Activated CD4-positive, alpha-beta T cell treated with anti-CD3 and anti-CD28 coated beads, Interleukin-2, amount 50 U/mL, for 24 hours (primary cell): ENCODE results near the gene NTNG2.

Experiments used
- DNase-seq, 2 donors: peaks; one replicate each; pipeline ENCODE4 v3.0.0-alpha.2; 2020; ENCODE audit warnings: low read depth in 1 of 2, low spot score in 1 of 2

The NTNG2 gene

GRCh38 chr9:132169672-132170392 is 8.0 kb downstream of the NTNG2 start:
- peak; percentile 33 to 36 for DNase-seq

- DNase-seq = no peak
Observed at GRCh38 chr9:132171702-132172101, 9.8 kb downstream of the NTNG2 start.

- no peak for DNase-seq
Observed at GRCh38 chr9:132172185-132172584, 10.3 kb downstream of the NTNG2 start.

- DNase-seq = no peak
Observed at GRCh38 chr9:132175431-132175830, 13.6 kb downstream of the NTNG2 start.

GRCh38 chr9:132176338-132176737 is 14.5 kb downstream of the NTNG2 start:
- no peak for DNase-seq

- DNase-seq = no peak
Observed at GRCh38 chr9:132181796-132182313, 20.0 kb downstream of the NTNG2 start.

GRCh38 chr9:132182314-132183091 is 20.6 kb downstream of the NTNG2 start:
- no peak for DNase-seq

GRCh38 chr9:132183134-132183533 is 21.3 kb downstream of the NTNG2 start:
- DNase-seq = no peak

GRCh38 chr9:132183715-132184114 is 21.9 kb downstream of the NTNG2 start:
- DNase-seq = no peak

GRCh38 chr9:132184124-132184523 is 22.3 kb downstream of the NTNG2 start:
- no peak for DNase-seq

GRCh38 chr9:132185073-132186009 is 23.5 kb downstream of the NTNG2 start:
- no peak for DNase-seq

- no peak for DNase-seq
Observed at GRCh38 chr9:132187121-132187620, 25.3 kb downstream of the NTNG2 start.

GRCh38 chr9:132190966-132191365 is 29.1 kb downstream of the NTNG2 start:
- DNase-seq = no peak

GRCh38 chr9:132192728-132193127 is 30.9 kb downstream of the NTNG2 start:
- no peak for DNase-seq

GRCh38 chr9:132193227-132194124 is 31.6 kb downstream of the NTNG2 start:
- no peak for DNase-seq

- DNase-seq = no peak
Observed at GRCh38 chr9:132194508-132194907, 32.6 kb downstream of the NTNG2 start.

- DNase-seq = no peak
Observed at GRCh38 chr9:132197315-132197714, 35.5 kb downstream of the NTNG2 start.

- DNase-seq = no peak
Observed at GRCh38 chr9:132197856-132198550, 36.1 kb downstream of the NTNG2 start.

- no peak for DNase-seq
Observed at GRCh38 chr9:132199056-132199455, 37.2 kb downstream of the NTNG2 start.
